NB4 (cell line): ENCODE data around the gene PAQR3.
"Not testable (repeated sequence)": the region's sequence is repeated elsewhere in the genome, so short reads cannot be mapped to it uniquely, and the experiment has no call there.

Experiments
- DNase-seq: peaks from one replicate; pipeline ENCODE4 v3.0.0; 2010; ENCODE audit warnings: low read depth
- H3K4me3 ChIP-seq: one replicate; pipeline ENCODE4 v1.5.1; 2011; ENCODE audit warnings: mild to moderate bottlenecking, low read depth, low read length, moderate library complexity
- CTCF ChIP-seq: IDR thresholded peaks from one replicate; pipeline ENCODE4 v1.5.1; 2012; ENCODE audit warnings: low read depth, low read length
- MAX ChIP-seq: IDR thresholded peaks from 2 replicates; pipeline ENCODE4 v1.6.1; 2011; ENCODE audit warnings: low read depth, low read length
- MYC ChIP-seq: IDR thresholded peaks from 2 replicates; pipeline ENCODE4 v1.6.1; 2011; ENCODE audit warnings: low read depth, low read length
- POLR2A ChIP-seq: IDR thresholded peaks from 2 replicates; pipeline ENCODE4 v1.6.1; 2011; ENCODE audit warnings: mild to moderate bottlenecking; ENCODE audit not compliant: insufficient read length; ENCODE audit errors: extremely low read depth

The PAQR3 gene

GRCh38 chr4:78885598-78885997 lies 53.6 kb downstream of the PAQR3 start:
- no peak overlapping the region for H3K4me3 ChIP-seq
- no peak for DNase-seq

GRCh38 chr4:78880874-78881492 lies 58.3 kb downstream of the PAQR3 start:
- peak; percentile 9 for DNase-seq
- TF ChIP-seq MYC (no peak), POLR2A (no peak), CTCF (no peak), MAX (no peak)
- no peak overlapping the region for H3K4me3 ChIP-seq

More at GRCh38 chr4:78885598-78885997, 53.6 kb downstream of the PAQR3 start:
- TF ChIP-seq CTCF (no peak), POLR2A (no peak), MAX (no peak), MYC (no peak)

- no peak overlapping the region for H3K4me3 ChIP-seq
- TF ChIP-seq MYC (no peak), CTCF (no peak), POLR2A (no peak), MAX (no peak)
- no peak for DNase-seq
Measured at GRCh38 chr4:78878031-78878430, 61.2 kb downstream of the PAQR3 start.

GRCh38 chr4:78876568-78877320 lies 62.5 kb downstream of the PAQR3 start:
- no peak overlapping the region for H3K4me3 ChIP-seq
- DNase-seq: peak; percentile 34
- TF ChIP-seq CTCF: no peak
- no peak for TF ChIP-seq MAX
- no peak for TF ChIP-seq POLR2A
- no peak for TF ChIP-seq MYC

GRCh38 chr4:78870056-78870455 lies 69.2 kb downstream of the PAQR3 start:
- no peak for DNase-seq
- TF ChIP-seq MYC: no peak
- no peak for TF ChIP-seq MAX
- no peak for TF ChIP-seq POLR2A
- no peak for TF ChIP-seq CTCF

GRCh38 chr4:78868712-78869111 lies 70.5 kb downstream of the PAQR3 start:
- not testable (repeated sequence) for H3K4me3 ChIP-seq, DNase-seq

More at GRCh38 chr4:78870056-78870455, 69.2 kb downstream of the PAQR3 start:
- H3K4me3 ChIP-seq: no peak overlapping the region
